Measurements from ENCODE around the gene CD99.
"Not testable (repeated sequence)": the region's sequence is repeated elsewhere in the genome, so short reads cannot be mapped to it uniquely, and the experiment has no call there.

Gene CD99

GRCh38 chrX:2774776-2775175, 83.7 kb downstream of the CD99 start:
- DNase-seq = no peak

- not testable (repeated sequence) for DNase-seq
Measured at GRCh38 chrX:2780472-2781225, 89.6 kb downstream of the CD99 start.

GRCh38 chrX:2781226-2781571, 90.1 kb downstream of the CD99 start:
- DNase-seq = no peak

- DNase-seq = no peak
Measured at GRCh38 chrX:2781698-2782097, 90.6 kb downstream of the CD99 start.

GRCh38 chrX:2782171-2782570, 91.1 kb downstream of the CD99 start:
- no peak for DNase-seq

- no peak for DNase-seq
Measured at GRCh38 chrX:2782778-2783177, 91.7 kb downstream of the CD99 start.

- DNase-seq = no peak
Measured at GRCh38 chrX:2784026-2784425, 92.9 kb downstream of the CD99 start.

- no peak for DNase-seq
Measured at GRCh38 chrX:2785538-2785937, 94.4 kb downstream of the CD99 start.

- DNase-seq = no peak
Measured at GRCh38 chrX:2788980-2789379, 97.9 kb downstream of the CD99 start.

- DNase-seq = no peak
Measured at GRCh38 chrX:2789569-2789968, 98.5 kb downstream of the CD99 start.

Measured in NCI-H69 (cell line).